HFFc6 (cell line): ENCODE results near the gene ELMOD1. TPM values are rescaled to one million over a fixed set of nuclear protein-coding genes. Genes with fewer than 3 reads are reported as not detected.

ENCODE experiments used
- DNase-seq: peaks from one replicate; pipeline ENCODE4 v3.0.0-alpha.2; 2018
- H3K27ac Mint-ChIP-seq: 2 replicates; pipeline ENCODE4 v1.8.0; 2020; ENCODE audit warnings: mild to moderate bottlenecking, mixed read lengths
- H3K27me3 Mint-ChIP-seq: 2 replicates; pipeline ENCODE4 v1.8.0; 2021; ENCODE audit warnings: mild to moderate bottlenecking, moderate library complexity, mixed read lengths; ENCODE audit not compliant: insufficient read depth
- H3K36me3 Mint-ChIP-seq: 2 replicates; pipeline ENCODE4 v1.8.0; 2021; ENCODE audit warnings: low read depth, mixed read lengths
- H3K4me1 Mint-ChIP-seq: 2 replicates; pipeline ENCODE4 v1.8.0; 2020; ENCODE audit warnings: low read depth, mixed read lengths
- H3K4me3 Mint-ChIP-seq: 2 replicates; pipeline ENCODE4 v1.8.0; 2020; ENCODE audit warnings: mild to moderate bottlenecking, moderate library complexity, mixed read lengths
- H3K9me3 Mint-ChIP-seq: 2 replicates; pipeline ENCODE4 v1.8.0; 2020; ENCODE audit warnings: mild to moderate bottlenecking, mixed read lengths
- total RNA-seq, 6 experiments: library from RNA; stranded (reverse); fragmentation: NEBNext Ultra II Directional; extraction: Animal tissue kit (Norgen Biotek cat#: 25700); gene quantifications; 2 replicates in 1 of 6; 3 replicates in 5 of 6; pipeline ENCODE4 v1.2.3, GENCODE V29; 2021
- TF ChIP-seq, protein P1 (sequence below): fragments of 200-600 bp; sonication (generic); IDR thresholded peaks from 2 replicates; pipeline ENCODE4 v1.5.0; 2021; ENCODE audit warnings: antibody characterized with exemption, mild to moderate bottlenecking

Gene ELMOD1
- total RNA-seq, 6 experiments from 2014 or later, result 0.19 to 0.30 (median 0.24) TPM

DNA sequence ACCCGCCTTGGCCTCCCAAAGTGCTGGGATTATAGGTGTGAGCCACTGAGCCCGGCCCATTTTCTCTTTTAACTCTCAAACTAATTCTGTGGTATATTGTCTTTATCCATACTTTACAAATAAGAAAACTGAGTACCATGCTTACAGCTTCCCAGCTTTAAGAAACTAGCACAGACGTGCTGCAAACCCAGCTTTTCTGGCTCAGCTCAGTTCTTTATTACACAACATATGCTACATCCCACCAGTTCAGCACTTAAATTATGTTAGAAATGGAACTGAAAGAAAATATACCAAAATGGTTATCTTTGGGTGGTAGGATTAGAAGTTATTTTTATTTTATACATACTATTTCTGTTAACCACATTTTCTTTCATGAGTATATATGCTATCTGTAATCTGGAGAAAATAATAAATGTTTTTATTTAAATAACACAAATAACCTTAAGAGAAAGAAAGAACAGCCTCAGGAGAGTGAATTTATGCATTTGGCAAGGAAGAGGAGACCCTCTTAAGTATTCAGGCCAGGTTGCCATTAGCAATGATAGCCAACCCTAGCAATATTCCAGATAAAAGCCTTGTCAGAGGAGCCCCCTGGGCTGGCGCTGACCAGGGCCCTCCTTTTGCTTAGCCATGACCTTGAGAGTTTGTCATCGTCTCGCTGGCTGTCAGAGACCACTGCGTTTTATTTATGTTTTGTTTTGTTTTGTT, 87.1 kb downstream of the ELMOD1 start:
- TF ChIP-seq, protein P1, sequence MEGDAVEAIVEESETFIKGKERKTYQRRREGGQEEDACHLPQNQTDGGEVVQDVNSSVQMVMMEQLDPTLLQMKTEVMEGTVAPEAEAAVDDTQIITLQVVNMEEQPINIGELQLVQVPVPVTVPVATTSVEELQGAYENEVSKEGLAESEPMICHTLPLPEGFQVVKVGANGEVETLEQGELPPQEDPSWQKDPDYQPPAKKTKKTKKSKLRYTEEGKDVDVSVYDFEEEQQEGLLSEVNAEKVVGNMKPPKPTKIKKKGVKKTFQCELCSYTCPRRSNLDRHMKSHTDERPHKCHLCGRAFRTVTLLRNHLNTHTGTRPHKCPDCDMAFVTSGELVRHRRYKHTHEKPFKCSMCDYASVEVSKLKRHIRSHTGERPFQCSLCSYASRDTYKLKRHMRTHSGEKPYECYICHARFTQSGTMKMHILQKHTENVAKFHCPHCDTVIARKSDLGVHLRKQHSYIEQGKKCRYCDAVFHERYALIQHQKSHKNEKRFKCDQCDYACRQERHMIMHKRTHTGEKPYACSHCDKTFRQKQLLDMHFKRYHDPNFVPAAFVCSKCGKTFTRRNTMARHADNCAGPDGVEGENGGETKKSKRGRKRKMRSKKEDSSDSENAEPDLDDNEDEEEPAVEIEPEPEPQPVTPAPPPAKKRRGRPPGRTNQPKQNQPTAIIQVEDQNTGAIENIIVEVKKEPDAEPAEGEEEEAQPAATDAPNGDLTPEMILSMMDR, result no peak
- H3K27ac Mint-ChIP-seq, result no peak overlapping the region
- H3K4me1 Mint-ChIP-seq, result no peaks in the 10 kb centered on the region
- H3K36me3 Mint-ChIP-seq, result no peaks in the 10 kb centered on the region
- no peaks in the 10 kb centered on the region for H3K9me3 Mint-ChIP-seq
- peaks cover 15% of the 10 kb centered on the region for H3K27me3 Mint-ChIP-seq
- no peak overlapping the region for H3K4me3 Mint-ChIP-seq
- no peak for DNase-seq

DNA sequence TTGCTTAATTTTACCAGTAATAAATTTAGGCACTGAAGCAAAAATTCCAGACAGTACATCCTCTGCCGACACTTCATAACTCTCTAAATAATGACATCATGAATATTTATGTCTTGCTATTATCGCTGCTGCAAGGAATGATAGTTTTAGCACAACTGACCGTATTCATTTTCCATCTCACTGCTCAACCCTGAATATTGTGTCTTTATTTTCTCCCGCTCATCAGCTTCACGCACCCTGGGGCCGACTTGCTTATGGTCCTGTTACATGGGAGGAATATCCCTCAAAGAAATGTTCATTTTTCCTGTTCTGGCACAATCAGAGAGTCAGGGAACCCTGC, 87.7 kb downstream of the ELMOD1 start:
- no peak overlapping the region for H3K4me3 Mint-ChIP-seq
- no peak overlapping the region for H3K27ac Mint-ChIP-seq
- no peaks in the 10 kb centered on the region for H3K36me3 Mint-ChIP-seq
- H3K4me1 Mint-ChIP-seq, result no peaks in the 10 kb centered on the region
- H3K9me3 Mint-ChIP-seq, result no peaks in the 10 kb centered on the region
- TF ChIP-seq, protein P1, result no peak
- H3K27me3 Mint-ChIP-seq, result peaks cover 15% of the 10 kb centered on the region
- no peak for DNase-seq

DNA sequence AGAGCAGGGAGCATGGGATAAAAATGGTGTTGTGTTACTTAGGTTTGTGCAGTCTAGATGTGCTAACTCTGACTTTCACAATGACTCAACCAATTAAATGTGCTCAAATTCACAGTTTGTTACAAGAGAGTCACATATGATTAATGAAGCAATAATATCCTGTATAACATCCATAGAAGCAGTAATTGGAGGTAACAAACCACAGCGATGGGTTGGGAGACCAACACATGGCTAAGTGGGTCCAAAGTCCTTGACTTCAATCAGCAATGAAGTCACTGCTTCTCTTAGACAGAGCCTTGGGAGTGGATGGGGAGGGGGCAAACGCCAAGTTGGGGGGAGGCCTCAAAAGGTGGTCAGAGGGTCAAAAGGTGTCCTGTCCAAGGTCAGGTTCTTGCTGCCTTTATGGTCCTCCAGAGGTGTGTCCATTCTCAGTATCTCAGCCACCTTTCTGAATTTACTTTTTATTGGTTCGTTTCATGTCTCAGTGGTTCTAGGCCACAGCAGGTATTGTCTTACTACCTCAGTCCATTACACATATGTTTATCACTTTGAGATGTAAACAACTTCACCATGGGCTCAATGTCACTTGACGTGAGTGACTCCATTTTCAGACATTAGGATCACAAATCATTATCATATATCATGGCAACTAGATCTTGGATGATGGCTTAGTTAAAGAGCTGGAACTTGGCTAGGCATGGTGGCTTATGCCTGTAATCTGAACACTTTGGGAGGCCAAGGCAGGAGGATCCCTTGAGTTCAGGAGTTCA, 88.5 kb downstream of the ELMOD1 start:
- Mint-ChIP-seq H3K36me3 (no peaks in the 10 kb centered on the region), H3K4me1 (no peaks in the 10 kb centered on the region), H3K27me3 (peaks cover 15% of the 10 kb centered on the region), H3K4me3 (no peak overlapping the region), H3K27ac (no peak overlapping the region), H3K9me3 (no peaks in the 10 kb centered on the region)
- TF ChIP-seq, protein P1, result no peak
- DNase-seq, result no peak

DNA sequence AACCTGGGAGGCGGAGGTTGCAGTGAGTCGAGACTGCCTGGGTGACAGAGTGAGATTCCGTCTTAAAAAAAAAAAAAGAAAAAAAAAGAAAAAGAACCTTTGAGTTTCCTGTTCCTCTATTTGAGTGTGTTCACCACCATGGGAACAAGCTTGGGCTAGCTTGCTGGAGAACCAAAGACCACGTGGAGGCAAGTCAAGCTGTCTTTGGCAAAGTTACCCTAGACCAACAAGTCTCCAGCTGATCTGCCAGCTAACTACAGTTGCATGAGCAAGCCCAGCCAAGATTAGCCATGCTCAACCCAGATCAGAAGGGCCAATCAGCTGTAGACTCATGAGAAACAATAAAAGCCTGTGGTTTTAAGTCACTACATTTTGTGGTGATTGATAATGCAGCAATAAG, 91.2 kb downstream of the ELMOD1 start:
- TF ChIP-seq, protein P1, result no peak
- H3K4me1 Mint-ChIP-seq, result no peaks in the 10 kb centered on the region

DNA sequence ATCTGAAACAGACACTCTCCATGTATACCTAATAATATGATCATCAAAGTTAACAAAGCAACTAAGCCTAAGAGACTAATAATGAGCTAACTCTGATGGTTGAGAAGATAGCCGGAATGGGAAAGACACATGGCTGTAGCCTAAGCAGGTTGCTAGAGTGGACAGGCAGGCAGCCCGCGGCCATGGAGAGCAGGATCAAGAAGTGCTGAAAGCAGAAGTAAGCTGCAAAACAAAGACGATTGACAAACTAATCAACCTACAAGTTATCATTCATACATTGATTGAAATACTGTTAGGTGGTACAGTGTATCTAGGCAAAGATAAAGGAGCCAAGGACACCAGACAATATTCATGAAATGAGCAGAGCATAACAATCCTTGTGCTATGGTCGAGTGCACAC, 91.6 kb downstream of the ELMOD1 start:
- H3K27ac Mint-ChIP-seq, result no peak overlapping the region
- no peaks in the 10 kb centered on the region for H3K36me3 Mint-ChIP-seq
- H3K9me3 Mint-ChIP-seq, result no peaks in the 10 kb centered on the region
- peaks cover 13% of the 10 kb centered on the region for H3K27me3 Mint-ChIP-seq
- no peaks in the 10 kb centered on the region for H3K4me1 Mint-ChIP-seq
- TF ChIP-seq, protein P1, result no peak
- DNase-seq, result no peak
- no peak overlapping the region for H3K4me3 Mint-ChIP-seq

More for the DNA sequence above, 91.2 kb downstream of the ELMOD1 start:
- H3K36me3 Mint-ChIP-seq, result no peaks in the 10 kb centered on the region
- H3K4me3 Mint-ChIP-seq, result no peak overlapping the region
- DNase-seq, result no peak
- no peak overlapping the region for H3K27ac Mint-ChIP-seq
- H3K27me3 Mint-ChIP-seq, result peaks cover 13% of the 10 kb centered on the region
- no peaks in the 10 kb centered on the region for H3K9me3 Mint-ChIP-seq
